B cell (primary cell): Measurements from ENCODE around the gene CASKIN2.

ENCODE experiments used
- EZH2 ChIP-seq: IDR thresholded peaks from 2 replicates; pipeline ENCODE4 v1.6.1; 2012; ENCODE audit warnings: borderline replicate concordance, low read depth, mild to moderate bottlenecking, moderate library complexity, low read length; ENCODE audit not compliant: insufficient read depth, poor library complexity, severe bottlenecking
- TF ChIP-seq, protein P1 (sequence below): fragments of 200-600 bp; IDR thresholded peaks from one replicate; pipeline ENCODE4 v1.8.0; 2022; ENCODE audit warnings: antibody characterized with exemption, mild to moderate bottlenecking

DNA sequence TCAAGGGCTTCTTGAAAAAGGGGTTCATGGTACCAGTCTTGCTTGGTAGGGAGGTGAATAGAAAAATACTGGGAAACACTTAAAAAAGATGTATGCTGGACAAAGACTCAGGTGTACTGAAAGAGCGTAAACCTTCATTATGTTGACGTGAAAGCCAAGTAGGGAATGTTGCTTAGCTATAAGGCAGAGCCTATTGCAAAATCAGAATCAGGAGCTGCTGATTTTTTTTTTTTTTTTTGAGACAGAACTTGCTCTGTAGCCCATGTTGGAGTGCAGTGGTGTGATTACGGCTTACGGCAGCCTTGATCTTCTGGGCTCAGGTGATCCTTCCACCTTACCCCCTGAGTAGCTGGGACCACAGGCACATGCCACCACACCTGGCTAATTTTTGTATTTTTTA lies 55.0 kb downstream of the CASKIN2 start:
- TF ChIP-seq, protein P1, sequence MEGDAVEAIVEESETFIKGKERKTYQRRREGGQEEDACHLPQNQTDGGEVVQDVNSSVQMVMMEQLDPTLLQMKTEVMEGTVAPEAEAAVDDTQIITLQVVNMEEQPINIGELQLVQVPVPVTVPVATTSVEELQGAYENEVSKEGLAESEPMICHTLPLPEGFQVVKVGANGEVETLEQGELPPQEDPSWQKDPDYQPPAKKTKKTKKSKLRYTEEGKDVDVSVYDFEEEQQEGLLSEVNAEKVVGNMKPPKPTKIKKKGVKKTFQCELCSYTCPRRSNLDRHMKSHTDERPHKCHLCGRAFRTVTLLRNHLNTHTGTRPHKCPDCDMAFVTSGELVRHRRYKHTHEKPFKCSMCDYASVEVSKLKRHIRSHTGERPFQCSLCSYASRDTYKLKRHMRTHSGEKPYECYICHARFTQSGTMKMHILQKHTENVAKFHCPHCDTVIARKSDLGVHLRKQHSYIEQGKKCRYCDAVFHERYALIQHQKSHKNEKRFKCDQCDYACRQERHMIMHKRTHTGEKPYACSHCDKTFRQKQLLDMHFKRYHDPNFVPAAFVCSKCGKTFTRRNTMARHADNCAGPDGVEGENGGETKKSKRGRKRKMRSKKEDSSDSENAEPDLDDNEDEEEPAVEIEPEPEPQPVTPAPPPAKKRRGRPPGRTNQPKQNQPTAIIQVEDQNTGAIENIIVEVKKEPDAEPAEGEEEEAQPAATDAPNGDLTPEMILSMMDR: no peak
- no peak for TF ChIP-seq EZH2
